Karpas-422 (cell line): ENCODE measurements around the gene ADPRHL1. TPM values are rescaled to one million over a fixed set of nuclear protein-coding genes. Genes with fewer than 3 reads are reported as not detected.

Experiments
- DNase-seq: peaks from one replicate; pipeline ENCODE4 v3.0.0-alpha.2; 2015
- H2AFZ ChIP-seq: fragments of 200-600 bp; sonication (generic); 2 replicates; pipeline ENCODE4 v1.6.1; 2014; ENCODE audit warnings: antibody characterized with exemption, low read length, mixed read lengths
- H3K27ac ChIP-seq: fragments of 200-600 bp; sonication (generic); 2 replicates; pipeline ENCODE4 v1.5.1; 2014; ENCODE audit warnings: mild to moderate bottlenecking, low read length, moderate library complexity
- H3K27me3 ChIP-seq: fragments of 200-600 bp; sonication (generic); 2 replicates; pipeline ENCODE4 v1.6.1; 2014; ENCODE audit warnings: low read length, mixed read lengths
- H3K36me3 ChIP-seq: fragments of 200-600 bp; sonication (generic); 2 replicates; pipeline ENCODE4 v1.6.1; 2014; ENCODE audit warnings: low read length, mixed read lengths; ENCODE audit not compliant: insufficient read depth
- H3K4me1 ChIP-seq: fragments of 200-600 bp; sonication (generic); 2 replicates; pipeline ENCODE4 v1.6.1; 2014; ENCODE audit warnings: mild to moderate bottlenecking, low read length, mixed read lengths
- H3K4me2 ChIP-seq: fragments of 200-600 bp; sonication (generic); 2 replicates; pipeline ENCODE4 v1.6.1; 2014; ENCODE audit warnings: low read length, low read depth, mild to moderate bottlenecking; ENCODE audit not compliant: poor library complexity, severe bottlenecking
- H3K4me3 ChIP-seq: fragments of 200-600 bp; sonication (generic); 2 replicates; pipeline ENCODE4 v1.5.1; 2014; ENCODE audit warnings: mild to moderate bottlenecking, antibody characterized with exemption, low read length, mixed read lengths
- H3K79me2 ChIP-seq: fragments of 200-600 bp; sonication (generic); 2 replicates; pipeline ENCODE4 v1.6.1; 2014; ENCODE audit warnings: mild to moderate bottlenecking, low read length, mixed read lengths
- H3K9ac ChIP-seq: fragments of 200-600 bp; sonication (generic); 2 replicates; pipeline ENCODE4 v1.6.0; 2014; ENCODE audit warnings: low read length
- H3K9me2 ChIP-seq: fragments of 200-600 bp; sonication (generic), shearing (Covaris generic); replicated peaks from 2 replicates; pipeline ENCODE4 v1.6.0; 2014; ENCODE audit warnings: mild to moderate bottlenecking, low read length, moderate library complexity; ENCODE audit not compliant: insufficient read depth
- H3K9me3 ChIP-seq: fragments of 300-700, 200-600 bp; sonication (generic); 2 replicates; pipeline ENCODE4 v1.6.1; 2014; ENCODE audit warnings: low read length, mixed read lengths
- H4K20me1 ChIP-seq: fragments of 200-600 bp; sonication (generic); 2 replicates; pipeline ENCODE4 v1.6.1; 2014; ENCODE audit warnings: mild to moderate bottlenecking, antibody characterized with exemption, low read length, low read depth; ENCODE audit not compliant: insufficient read depth
- total RNA-seq: library from RNA; depleted of rRNA; stranded (reverse); fragments of >200 nt; shearing (Covaris generic); gene quantifications from 2 replicates; pipeline ENCODE4 v1.2.3, GENCODE V29; 2014; ENCODE audit warnings: low replicate concordance

ADPRHL1 gene
- total RNA-seq, 1 experiment from 2014 or later, result 10.2 TPM

DNA sequence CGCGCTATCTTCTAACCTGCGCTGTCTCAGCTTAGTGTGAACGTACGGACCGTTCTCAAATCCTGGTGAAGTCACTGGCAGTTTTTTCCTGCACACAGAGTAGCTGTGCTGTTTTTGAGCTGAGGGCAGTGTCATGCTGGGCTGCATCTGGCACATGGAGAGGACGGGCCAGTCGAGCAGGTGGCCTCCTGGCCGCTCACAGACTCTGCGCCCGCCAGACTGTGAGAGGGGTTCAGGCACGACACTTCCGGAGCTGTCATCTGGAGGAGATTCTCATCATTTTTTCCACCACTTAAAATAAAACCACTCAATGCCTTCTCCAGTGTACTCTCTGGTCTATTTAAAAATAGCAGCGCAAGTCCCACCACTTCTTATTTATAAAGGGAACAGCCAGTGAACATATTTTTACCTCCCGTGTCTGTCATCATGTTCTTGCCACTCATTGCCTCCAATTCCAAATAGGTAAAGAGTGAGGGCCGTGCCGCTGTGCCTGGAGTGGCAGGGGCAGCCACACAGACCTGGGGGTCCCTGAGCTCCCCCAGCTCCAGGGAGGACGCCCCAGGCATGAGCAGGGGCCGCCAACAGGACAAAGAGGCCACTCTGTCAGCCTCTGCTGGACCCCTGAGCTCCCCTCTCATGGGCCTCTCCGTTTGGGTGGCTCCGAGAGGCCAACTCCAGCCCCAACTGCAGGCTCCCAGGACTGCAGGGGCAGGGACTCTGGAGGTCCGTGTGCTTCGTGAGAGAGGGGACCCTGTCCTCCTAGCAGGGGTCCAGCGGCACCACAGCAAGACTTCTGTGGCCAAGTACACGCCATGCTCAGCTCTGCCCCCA, 52.5 kb downstream of the ADPRHL1 start:
- Histone ChIP-seq H3K79me2 (no peaks in the 10 kb centered on the region), H3K27me3 (no peaks in the 10 kb centered on the region), H4K20me1 (no peaks in the 10 kb centered on the region; the same call in 1 of the 2 replicates), H3K4me1 (peaks cover 17% of the 10 kb centered on the region), H3K9ac (no peak overlapping the region), H2AFZ (no peak overlapping the region), H3K4me2 (no peak overlapping the region), H3K4me3 (no peak overlapping the region), H3K9me3 (no peaks in the 10 kb centered on the region), H3K9me2 (no peaks in the 10 kb centered on the region), H3K36me3 (no peaks in the 10 kb centered on the region), H3K27ac (no peak overlapping the region)
- DNase-seq, result no peak

DNA sequence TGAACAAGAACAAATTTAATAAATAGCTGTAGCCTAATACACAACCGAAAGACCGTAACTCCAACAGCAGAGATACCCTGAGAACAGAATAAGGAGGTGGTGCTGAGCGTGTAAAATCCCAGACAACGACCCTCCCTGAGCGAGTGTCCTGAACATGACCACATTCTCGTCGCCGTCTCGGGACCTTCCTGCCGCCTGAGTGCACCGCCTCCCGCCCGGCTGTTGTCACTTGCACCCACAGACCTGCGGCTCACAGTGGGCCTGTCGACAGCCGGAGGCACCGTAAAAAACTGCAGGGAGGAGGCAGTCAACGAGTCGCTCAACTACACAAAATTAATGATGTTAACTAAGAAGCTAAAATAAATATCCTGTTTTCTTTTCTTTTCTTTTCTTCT, 53.5 kb downstream of the ADPRHL1 start:
- no peak for DNase-seq
- Histone ChIP-seq H4K20me1 (no peaks in the 10 kb centered on the region; the same call in 1 of the 2 replicates), H3K36me3 (no peaks in the 10 kb centered on the region), H3K4me2 (no peak overlapping the region), H3K4me3 (no peak overlapping the region), H3K9ac (no peak overlapping the region), H3K4me1 (peaks cover 8% of the 10 kb centered on the region), H3K27me3 (no peaks in the 10 kb centered on the region), H3K79me2 (no peaks in the 10 kb centered on the region), H3K27ac (no peak overlapping the region), H2AFZ (no peak overlapping the region), H3K9me3 (no peaks in the 10 kb centered on the region), H3K9me2 (no peaks in the 10 kb centered on the region)

DNA sequence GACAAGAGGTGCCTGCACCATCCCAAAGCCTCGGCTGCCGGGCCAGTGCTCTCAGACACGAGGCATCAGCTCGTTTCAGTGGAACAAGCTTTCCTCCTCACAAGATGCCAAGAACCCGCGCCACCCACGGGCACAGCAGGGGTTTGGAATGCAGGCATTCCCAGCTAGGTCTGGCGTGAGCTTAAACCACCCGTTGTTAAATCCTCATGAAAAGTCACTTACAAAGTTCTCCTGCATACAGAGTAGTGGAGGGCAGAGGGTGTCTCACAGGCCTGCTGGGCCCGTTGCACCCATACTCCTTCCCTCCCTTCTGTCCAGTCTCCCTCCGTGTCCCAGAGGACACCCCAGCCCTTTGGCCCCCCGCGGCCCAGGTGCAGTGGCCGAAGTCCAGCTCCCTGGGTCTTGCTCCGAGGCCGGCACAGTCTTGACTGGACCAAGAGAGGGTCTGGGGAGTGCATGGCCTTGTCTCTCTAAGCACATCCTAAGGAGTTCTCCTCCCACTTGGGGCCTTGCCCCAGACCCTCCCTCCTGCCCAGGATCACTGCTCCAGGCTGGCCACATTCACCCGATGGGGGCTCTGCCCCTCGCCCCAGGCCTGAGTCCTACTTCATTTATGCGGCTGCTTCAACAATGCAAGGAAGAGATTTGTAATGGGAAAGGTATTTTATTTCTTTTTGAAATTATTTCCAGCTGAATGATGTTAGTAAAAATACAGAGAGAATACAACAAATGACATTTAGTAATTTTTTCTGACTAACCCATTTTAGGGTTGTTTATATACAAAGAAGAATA, 54.1 kb downstream of the ADPRHL1 start:
- H3K4me1 ChIP-seq, result peaks cover 14% of the 10 kb centered on the region
- no peak overlapping the region for H3K4me2 ChIP-seq
- H3K36me3 ChIP-seq, result no peaks in the 10 kb centered on the region
- H3K79me2 ChIP-seq, result no peaks in the 10 kb centered on the region
- no peak overlapping the region for H3K4me3 ChIP-seq
- no peak overlapping the region for H3K27ac ChIP-seq
- H3K9ac ChIP-seq, result no peak overlapping the region
- H4K20me1 ChIP-seq, result no peaks in the 10 kb centered on the region; the same call in 1 of the 2 replicates
- no peaks in the 10 kb centered on the region for H3K9me3 ChIP-seq
- no peaks in the 10 kb centered on the region for H3K27me3 ChIP-seq
- H2AFZ ChIP-seq, result no peak overlapping the region
- DNase-seq, result no peak
- H3K9me2 ChIP-seq, result no peaks in the 10 kb centered on the region

DNA sequence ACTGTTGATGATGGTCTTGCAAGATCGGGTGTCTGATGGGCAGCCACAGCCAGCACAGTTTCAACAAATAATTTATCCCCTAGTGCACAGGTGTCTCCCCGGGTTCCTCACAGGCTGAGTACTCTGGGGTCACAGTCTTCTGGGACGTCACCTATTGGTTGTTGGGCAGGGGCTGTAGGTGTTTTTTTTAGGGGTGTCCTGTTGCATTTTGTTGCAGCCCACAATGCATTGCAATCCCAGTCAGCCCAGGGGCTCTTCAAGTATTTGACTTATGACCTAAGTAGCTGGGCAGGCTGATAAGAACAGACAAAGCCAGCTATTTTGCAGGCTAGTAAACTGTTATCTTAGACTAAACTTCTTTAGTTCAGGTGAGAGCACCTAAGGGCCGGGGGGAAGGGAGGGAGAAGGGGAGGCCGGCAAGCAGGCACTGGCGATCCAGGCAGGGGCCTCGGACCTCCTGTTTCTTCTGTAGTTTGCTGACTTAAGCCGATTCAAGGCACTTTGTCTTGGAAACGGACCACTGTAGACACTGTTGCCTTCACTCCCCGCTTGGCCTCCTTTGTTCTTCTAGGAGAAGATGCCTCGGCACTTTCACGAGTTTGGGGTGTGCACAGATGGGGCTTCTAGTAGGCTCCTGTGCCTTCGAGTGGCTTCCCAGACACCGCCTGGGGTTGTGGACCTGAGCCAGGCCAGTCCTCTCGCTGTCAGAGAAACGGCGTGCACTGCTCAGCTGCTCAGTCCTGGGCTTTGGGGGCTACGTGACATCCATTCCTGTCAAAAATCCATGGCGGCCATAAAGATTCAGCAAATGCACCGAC, 55.5 kb downstream of the ADPRHL1 start:
- Histone ChIP-seq H3K9me3 (no peaks in the 10 kb centered on the region), H3K27ac (no peak overlapping the region), H3K9me2 (no peaks in the 10 kb centered on the region), H2AFZ (no peak overlapping the region), H3K4me3 (no peak overlapping the region), H3K4me2 (no peak overlapping the region), H3K36me3 (no peaks in the 10 kb centered on the region), H3K27me3 (no peaks in the 10 kb centered on the region), H3K79me2 (no peaks in the 10 kb centered on the region), H3K4me1 (peaks cover 23% of the 10 kb centered on the region), H3K9ac (no peak overlapping the region), H4K20me1 (no peaks in the 10 kb centered on the region; the same call in 1 of the 2 replicates)
- peak; percentile 54 for DNase-seq

DNA sequence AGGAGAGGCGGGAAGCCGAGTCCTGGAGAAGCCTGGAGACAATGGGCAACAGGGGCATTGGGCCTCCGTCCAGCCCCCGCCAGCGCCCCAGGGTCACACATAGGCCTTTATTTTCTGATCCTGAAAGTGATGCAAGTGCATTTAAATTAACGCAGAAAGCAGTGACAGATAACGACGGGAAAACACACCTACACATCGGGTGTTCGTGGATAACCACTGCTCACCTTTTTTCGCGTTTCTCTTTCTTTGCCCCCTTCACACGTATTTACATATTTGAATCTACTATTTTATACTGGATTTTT, 59.0 kb downstream of the ADPRHL1 start:
- H3K4me2 ChIP-seq, result peak overlapping the region; percentile 97
- no peaks in the 10 kb centered on the region; the same call in 1 of the 2 replicates for H4K20me1 ChIP-seq
- H3K4me3 ChIP-seq, result peak overlapping the region; percentile 94; the same call in 1 of the 2 replicates
- H3K36me3 ChIP-seq, result no peaks in the 10 kb centered on the region
- H3K79me2 ChIP-seq, result no peaks in the 10 kb centered on the region
- H3K9me3 ChIP-seq, result no peaks in the 10 kb centered on the region
- H2AFZ ChIP-seq, result peak overlapping the region; percentile 77; the same call in 1 of the 2 replicates
- H3K9me2 ChIP-seq, result no peaks in the 10 kb centered on the region
- no peaks in the 10 kb centered on the region for H3K27me3 ChIP-seq
- peaks cover 23% of the 10 kb centered on the region for H3K4me1 ChIP-seq
- no peak overlapping the region for H3K27ac ChIP-seq
- no peak for DNase-seq
- peak overlapping the region; percentile 91 for H3K9ac ChIP-seq

DNA sequence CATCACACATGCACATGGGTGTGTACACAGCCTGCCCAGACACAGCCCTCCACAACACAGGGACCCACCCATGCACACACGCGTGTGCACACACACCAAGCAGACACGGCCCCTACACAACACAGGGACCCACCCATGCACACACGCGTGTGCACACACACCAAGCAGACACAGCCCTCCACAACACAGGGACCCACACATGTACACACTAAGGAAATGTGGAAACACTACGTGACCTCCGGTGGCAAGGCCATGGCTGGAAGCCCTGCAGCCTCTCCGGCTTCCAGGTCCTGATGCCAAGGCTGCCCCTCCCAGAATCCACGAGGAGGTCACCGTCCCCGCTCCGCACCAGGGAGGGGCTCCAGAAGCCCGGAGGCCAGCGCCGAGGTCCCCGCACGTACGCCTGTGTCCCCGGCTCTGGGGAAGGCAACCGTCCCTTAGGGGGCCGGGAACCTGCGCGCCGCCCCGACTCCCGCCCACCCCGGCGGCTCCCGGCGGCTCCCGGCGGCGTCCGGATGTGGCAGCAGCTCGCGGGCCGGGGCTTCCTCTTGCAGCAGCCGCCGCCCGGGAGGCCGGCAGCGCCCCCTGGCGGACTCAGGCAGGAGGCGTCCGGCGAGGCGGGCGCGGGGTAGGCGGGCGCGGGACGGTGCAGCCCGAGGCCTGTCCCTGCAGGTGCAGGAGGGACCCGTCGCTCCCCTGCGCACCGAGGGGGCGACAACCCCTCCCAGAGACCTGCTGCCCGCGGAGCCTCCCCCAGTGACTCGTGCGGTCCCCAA, 59.5 kb downstream of the ADPRHL1 start:
- Histone ChIP-seq H2AFZ (peak overlapping the region; percentile 96), H3K36me3 (no peaks in the 10 kb centered on the region), H3K9me2 (no peaks in the 10 kb centered on the region), H3K79me2 (no peaks in the 10 kb centered on the region), H3K9ac (peak overlapping the region; percentile 91), H3K27me3 (no peaks in the 10 kb centered on the region), H4K20me1 (no peaks in the 10 kb centered on the region), H3K27ac (0 out of 2 replicates have a peak overlapping the region, but pooled peaks have one; percentile 11), H3K9me3 (no peaks in the 10 kb centered on the region), H3K4me1 (peaks cover 23% of the 10 kb centered on the region), H3K4me2 (peak overlapping the region; percentile 97), H3K4me3 (peak overlapping the region; percentile 94)
- DNase-seq, result peak; percentile 94

DNA sequence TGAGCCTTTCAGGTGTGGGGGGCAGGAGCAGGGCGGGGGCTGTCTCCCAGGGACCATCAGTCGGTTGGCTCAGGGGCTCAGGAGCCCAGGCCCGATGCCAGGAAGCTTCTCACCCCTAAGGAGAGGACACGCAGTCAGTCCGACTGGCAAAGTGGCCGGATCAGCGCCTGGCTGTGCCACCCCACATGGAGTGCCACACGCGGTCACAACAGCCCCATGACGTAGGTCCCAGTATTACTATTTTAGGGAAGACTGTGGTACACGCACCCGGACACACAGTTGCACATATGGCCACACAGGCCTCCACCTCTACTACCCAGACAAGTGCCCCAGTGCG, 60.1 kb downstream of the ADPRHL1 start:
- H3K9ac ChIP-seq, result peak overlapping the region; percentile 91
- peak overlapping the region; percentile 97 for H3K4me2 ChIP-seq
- peak overlapping the region; percentile 94 for H3K4me3 ChIP-seq
- H3K79me2 ChIP-seq, result no peaks in the 10 kb centered on the region
- no peak for DNase-seq
- no peaks in the 10 kb centered on the region for H3K9me3 ChIP-seq
- H3K9me2 ChIP-seq, result no peaks in the 10 kb centered on the region
- H3K4me1 ChIP-seq, result peaks cover 23% of the 10 kb centered on the region
- H3K27me3 ChIP-seq, result no peaks in the 10 kb centered on the region
- no peak overlapping the region for H3K27ac ChIP-seq
- H4K20me1 ChIP-seq, result no peaks in the 10 kb centered on the region
- peak overlapping the region; percentile 96 for H2AFZ ChIP-seq
- H3K36me3 ChIP-seq, result no peaks in the 10 kb centered on the region
